Measurements from ENCODE around the gene FOXN4. TPM values are rescaled to one million over a fixed set of nuclear protein-coding genes. Genes with fewer than 3 reads are reported as not detected.

The FOXN4 gene
- total RNA-seq, 2 donors from 2014 or later = not detected

DNA sequence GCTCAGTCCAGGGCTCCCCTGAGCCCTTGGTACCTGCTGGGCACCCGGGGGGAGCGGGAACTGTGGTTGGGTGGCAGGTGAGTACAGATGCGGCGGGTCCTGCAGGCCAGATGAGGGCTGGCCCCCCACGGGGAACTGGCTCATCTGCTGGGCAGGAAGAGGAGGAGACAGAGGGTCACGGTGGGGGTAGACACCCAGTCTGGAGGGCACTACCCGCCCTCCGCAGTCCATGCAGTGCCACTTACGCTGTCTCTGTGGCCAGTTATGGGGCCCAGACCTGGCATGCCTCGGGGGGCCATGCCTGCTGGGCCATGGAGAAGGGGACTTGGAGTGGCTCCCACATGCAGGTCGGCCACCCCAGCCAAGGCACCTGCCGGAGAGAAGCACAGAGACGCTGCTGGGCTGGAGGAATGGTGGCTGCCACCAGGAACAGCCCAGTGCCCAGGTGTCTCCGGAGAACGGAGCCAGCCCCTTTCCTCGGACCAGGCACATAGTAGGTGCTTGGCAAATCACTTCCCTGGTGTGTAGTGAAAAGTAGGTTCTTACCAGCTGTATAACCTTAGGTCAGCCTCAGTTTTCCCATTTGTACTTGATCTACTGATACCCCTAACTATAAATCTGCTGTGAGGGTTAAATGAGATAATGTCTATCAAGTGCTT lies 21.1 kb downstream of the FOXN4 start:
- DNase-seq = no peak
- Histone ChIP-seq H3K27ac (no peak overlapping the region), H3K4me1 (peaks cover 4% of the 10 kb centered on the region), H3K36me3 (no peaks in the 10 kb centered on the region), H3K9ac (ENCODE audit: low read depth in 2 of 2, low read length in 2 of 2) (no peak overlapping the region), H3K4me3 (no peak overlapping the region), H3K27me3 (no peaks in the 10 kb centered on the region), H3K9me3 (no peaks in the 10 kb centered on the region)
- TF ChIP-seq, protein P1, sequence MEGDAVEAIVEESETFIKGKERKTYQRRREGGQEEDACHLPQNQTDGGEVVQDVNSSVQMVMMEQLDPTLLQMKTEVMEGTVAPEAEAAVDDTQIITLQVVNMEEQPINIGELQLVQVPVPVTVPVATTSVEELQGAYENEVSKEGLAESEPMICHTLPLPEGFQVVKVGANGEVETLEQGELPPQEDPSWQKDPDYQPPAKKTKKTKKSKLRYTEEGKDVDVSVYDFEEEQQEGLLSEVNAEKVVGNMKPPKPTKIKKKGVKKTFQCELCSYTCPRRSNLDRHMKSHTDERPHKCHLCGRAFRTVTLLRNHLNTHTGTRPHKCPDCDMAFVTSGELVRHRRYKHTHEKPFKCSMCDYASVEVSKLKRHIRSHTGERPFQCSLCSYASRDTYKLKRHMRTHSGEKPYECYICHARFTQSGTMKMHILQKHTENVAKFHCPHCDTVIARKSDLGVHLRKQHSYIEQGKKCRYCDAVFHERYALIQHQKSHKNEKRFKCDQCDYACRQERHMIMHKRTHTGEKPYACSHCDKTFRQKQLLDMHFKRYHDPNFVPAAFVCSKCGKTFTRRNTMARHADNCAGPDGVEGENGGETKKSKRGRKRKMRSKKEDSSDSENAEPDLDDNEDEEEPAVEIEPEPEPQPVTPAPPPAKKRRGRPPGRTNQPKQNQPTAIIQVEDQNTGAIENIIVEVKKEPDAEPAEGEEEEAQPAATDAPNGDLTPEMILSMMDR (IDR thresholded peaks at IDR 0.05) = no peak
- intact Hi-C loops (cut with DNase I) = no loop called here

DNA sequence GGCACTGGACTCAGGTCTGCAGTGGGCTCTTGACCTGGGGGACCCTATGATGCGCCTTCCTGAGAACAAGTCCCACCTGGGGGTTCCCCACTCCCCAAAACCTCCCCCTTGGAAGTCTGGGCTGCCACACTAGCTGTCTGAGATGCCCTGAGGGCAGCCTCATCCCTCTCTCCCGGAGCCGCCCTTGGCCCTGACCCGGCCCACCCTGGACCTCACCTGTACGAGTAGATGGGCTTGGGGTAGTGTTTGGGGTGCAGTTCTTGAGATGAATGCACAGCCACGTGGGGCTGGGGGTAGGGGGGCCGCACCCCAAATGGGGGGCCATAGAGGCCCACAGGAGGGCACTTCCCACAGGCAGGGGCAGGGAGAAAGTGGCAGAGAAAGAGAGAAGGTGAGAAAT lies 21.9 kb downstream of the FOXN4 start:
- H3K9me3 ChIP-seq = no peaks in the 10 kb centered on the region
- no peak for DNase-seq
- H3K36me3 ChIP-seq = no peaks in the 10 kb centered on the region
- intact Hi-C loops (cut with DNase I) = no loop called here
- H3K9ac ChIP-seq (ENCODE audit: low read depth in 2 of 2, low read length in 2 of 2) = no peak overlapping the region
- peaks cover 4% of the 10 kb centered on the region for H3K4me1 ChIP-seq
- no peaks in the 10 kb centered on the region for H3K27me3 ChIP-seq
- TF ChIP-seq, protein P1 (IDR thresholded peaks at IDR 0.05) = no peak
- no peak overlapping the region for H3K4me3 ChIP-seq
- H3K27ac ChIP-seq = no peak overlapping the region

DNA sequence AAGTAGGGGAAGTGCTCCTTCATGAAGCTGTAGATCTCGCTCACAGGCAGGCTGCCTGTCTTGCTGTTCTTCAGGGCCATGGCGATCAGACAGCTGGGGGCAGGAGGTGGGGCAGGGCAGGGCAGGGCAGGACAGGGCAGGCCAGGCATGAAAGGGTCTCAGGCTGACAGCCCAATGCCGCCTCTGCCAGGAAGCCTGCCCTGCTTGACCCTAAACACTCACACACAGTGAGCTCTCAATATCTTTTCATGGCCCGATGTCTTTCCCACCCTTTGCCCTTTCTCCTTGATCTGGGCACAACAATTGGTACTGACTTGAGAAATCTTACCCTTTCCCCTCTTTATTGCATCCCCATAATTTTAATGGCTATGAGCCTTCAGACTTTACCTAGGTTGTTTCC lies 22.4 kb downstream of the FOXN4 start:
- TF ChIP-seq, protein P1 (IDR thresholded peaks at IDR 0.05) = no peak
- no peak overlapping the region for H3K27ac ChIP-seq
- no peak overlapping the region for H3K9ac ChIP-seq (ENCODE audit: low read depth in 2 of 2, low read length in 2 of 2)
- H3K4me1 ChIP-seq = peaks cover under 1% of the 10 kb centered on the region
- no peaks in the 10 kb centered on the region for H3K27me3 ChIP-seq
- intact Hi-C loops (cut with DNase I) = no loop called here
- no peak overlapping the region for H3K4me3 ChIP-seq
- DNase-seq = no peak
- H3K36me3 ChIP-seq = no peaks in the 10 kb centered on the region
- no peaks in the 10 kb centered on the region for H3K9me3 ChIP-seq

DNA sequence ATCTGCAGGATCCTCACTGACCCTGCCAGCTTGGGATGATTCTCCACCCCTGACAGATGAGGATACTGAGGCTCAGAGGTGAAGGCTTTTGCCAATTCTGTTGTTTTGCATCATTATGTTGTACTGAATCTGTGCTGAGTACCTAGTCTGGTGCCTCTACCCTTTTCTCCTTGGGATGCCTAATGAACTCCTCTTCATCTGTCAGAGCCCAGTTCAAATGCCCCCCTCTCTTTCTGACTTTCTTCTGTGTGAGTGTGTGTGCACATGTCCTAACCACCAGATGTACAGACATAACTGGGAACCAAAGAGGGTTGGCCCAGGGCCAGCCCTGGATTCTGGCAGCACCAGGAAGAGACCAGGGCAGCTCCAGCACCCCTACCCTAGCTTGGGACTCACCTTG lies 22.8 kb downstream of the FOXN4 start:
- H3K4me3 ChIP-seq = no peak overlapping the region
- DNase-seq = no peak
- TF ChIP-seq, protein P1 (IDR thresholded peaks at IDR 0.05) = no peak
- no peaks in the 10 kb centered on the region for H3K27me3 ChIP-seq
- H3K27ac ChIP-seq = no peak overlapping the region
- no peaks in the 10 kb centered on the region for H3K36me3 ChIP-seq
- H3K9me3 ChIP-seq = no peaks in the 10 kb centered on the region
- intact Hi-C loops (cut with DNase I) = no loop called here
- H3K9ac ChIP-seq (ENCODE audit: low read depth in 2 of 2, low read length in 2 of 2) = no peak overlapping the region
- H3K4me1 ChIP-seq = no peaks in the 10 kb centered on the region

DNA sequence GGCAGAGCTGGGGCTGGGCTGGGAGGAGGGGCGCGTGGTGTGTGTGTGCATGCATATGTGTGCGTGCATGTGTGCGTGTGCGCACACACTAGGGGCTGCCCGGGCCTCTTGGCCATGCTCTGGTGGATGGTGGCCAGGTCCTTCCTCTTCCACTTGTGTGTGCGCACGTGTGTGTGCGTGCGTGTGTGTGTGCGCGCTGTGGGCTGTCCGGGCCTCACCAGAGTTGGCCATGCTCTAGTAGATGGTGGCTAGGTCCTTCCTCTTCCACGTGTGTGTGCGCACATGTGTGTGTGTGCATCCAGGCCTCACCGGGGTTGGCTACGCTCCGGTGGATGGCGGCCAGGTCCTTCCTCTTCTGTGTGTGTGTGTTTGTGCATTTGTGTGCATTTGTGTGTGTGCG lies 24.7 kb downstream of the FOXN4 start:
- H3K9me3 ChIP-seq = no peaks in the 10 kb centered on the region
- intact Hi-C loops (cut with DNase I) = no loop called here
- no peaks in the 10 kb centered on the region for H3K36me3 ChIP-seq
- H3K27me3 ChIP-seq = no peaks in the 10 kb centered on the region
- no peaks in the 10 kb centered on the region for H3K4me1 ChIP-seq
- DNase-seq = no peak
- TF ChIP-seq, protein P1 (IDR thresholded peaks at IDR 0.05) = no peak
- H3K9ac ChIP-seq (ENCODE audit: low read depth in 2 of 2, low read length in 2 of 2) = no peak overlapping the region
- H3K27ac ChIP-seq = no peak overlapping the region
- H3K4me3 ChIP-seq = no peak overlapping the region
